ENCODE results near the gene ACSF2. TPM values are rescaled to one million over a fixed set of nuclear protein-coding genes. Genes with fewer than 3 reads are reported as not detected.

The ACSF2 gene
- total RNA-seq, 4 donors from 2014 or later = 97.3 to 193 (median 143) TPM

GRCh38 chr17:50462446-50462845 lies 36.4 kb downstream of the ACSF2 start:
- no peak overlapping the region for H3K4me3 ChIP-seq (replicated peaks in 1 of 3)
- H3K9me3 ChIP-seq = no peaks in the 10 kb centered on the region
- peaks cover 12 to 14% of the 10 kb centered on the region in 2 donors for H3K36me3 ChIP-seq
- 73 to 80% methylated on average over 5 to 9 of the region's 9 CpGs for WGBS, 2 donors
- H3K27me3 ChIP-seq = no peaks in the 10 kb centered on the region
- TF ChIP-seq, protein P1, sequence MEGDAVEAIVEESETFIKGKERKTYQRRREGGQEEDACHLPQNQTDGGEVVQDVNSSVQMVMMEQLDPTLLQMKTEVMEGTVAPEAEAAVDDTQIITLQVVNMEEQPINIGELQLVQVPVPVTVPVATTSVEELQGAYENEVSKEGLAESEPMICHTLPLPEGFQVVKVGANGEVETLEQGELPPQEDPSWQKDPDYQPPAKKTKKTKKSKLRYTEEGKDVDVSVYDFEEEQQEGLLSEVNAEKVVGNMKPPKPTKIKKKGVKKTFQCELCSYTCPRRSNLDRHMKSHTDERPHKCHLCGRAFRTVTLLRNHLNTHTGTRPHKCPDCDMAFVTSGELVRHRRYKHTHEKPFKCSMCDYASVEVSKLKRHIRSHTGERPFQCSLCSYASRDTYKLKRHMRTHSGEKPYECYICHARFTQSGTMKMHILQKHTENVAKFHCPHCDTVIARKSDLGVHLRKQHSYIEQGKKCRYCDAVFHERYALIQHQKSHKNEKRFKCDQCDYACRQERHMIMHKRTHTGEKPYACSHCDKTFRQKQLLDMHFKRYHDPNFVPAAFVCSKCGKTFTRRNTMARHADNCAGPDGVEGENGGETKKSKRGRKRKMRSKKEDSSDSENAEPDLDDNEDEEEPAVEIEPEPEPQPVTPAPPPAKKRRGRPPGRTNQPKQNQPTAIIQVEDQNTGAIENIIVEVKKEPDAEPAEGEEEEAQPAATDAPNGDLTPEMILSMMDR (IDR thresholded peaks at IDR 0.05) = no peak
- TF ChIP-seq POLR2A (IDR thresholded peaks at IDR 0.05) = no peak
- no peak overlapping the region for H3K27ac ChIP-seq
- peaks cover 0 to 10% of the 10 kb centered on the region in 2 donors for H3K4me1 ChIP-seq
- intact Hi-C loops (cut with DNase I) = no loop called here
- DNase-seq = no peak

GRCh38 chr17:50464121-50464520 lies 38.1 kb downstream of the ACSF2 start:
- intact Hi-C loops (cut with DNase I) = no loop called here
- Histone ChIP-seq H3K9me3 (no peaks in the 10 kb centered on the region), H3K27me3 (no peaks in the 10 kb centered on the region), H3K36me3 (peaks cover 12 to 14% of the 10 kb centered on the region in 2 donors), H3K27ac (no peak overlapping the region), H3K4me1 (peaks cover 0 to 12% of the 10 kb centered on the region in 2 donors), H3K4me3 (replicated peaks in 1 of 3) (no peak overlapping the region)
- WGBS, 2 donors = 96 to 100% methylated on average over 3 of the region's 3 CpGs
- TF ChIP-seq, protein P1 (IDR thresholded peaks at IDR 0.05) = no peak
- TF ChIP-seq POLR2A (IDR thresholded peaks at IDR 0.05) = no peak
- no peak for DNase-seq

DNA sequence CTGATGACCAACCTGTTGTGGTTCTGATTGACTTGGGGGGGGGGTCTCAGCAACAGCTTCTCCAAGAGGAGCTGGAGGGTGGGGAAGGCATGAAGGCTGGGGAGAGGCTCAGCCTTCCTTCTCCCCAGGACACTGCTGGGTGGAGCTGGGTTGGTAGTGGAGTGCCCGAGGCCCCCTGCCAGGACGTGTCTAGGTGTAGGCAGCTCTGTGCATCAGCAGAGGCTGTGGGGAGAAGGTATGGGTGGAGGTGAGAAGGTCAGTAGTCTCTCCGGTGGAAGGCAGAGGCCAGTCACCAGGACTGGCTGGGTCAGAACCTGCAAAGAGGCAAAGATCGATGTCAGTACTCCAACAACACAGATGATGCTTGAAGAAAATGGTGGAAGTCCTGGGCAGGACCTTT lies 38.7 kb downstream of the ACSF2 start:
- TF ChIP-seq, protein P1 (IDR thresholded peaks at IDR 0.05) = no peak
- TF ChIP-seq POLR2A (IDR thresholded peaks at IDR 0.05) = no peak
- no peaks in the 10 kb centered on the region for H3K27me3 ChIP-seq
- peaks cover 0 to 16% of the 10 kb centered on the region in 2 donors for H3K4me1 ChIP-seq
- intact Hi-C loops (cut with DNase I) = no loop called here
- DNase-seq = no peak
- peaks cover 12 to 14% of the 10 kb centered on the region in 2 donors for H3K36me3 ChIP-seq
- no peak overlapping the region for H3K4me3 ChIP-seq (replicated peaks in 1 of 3)
- no peaks in the 10 kb centered on the region for H3K9me3 ChIP-seq
- WGBS, 2 donors = 90 to 93% methylated on average over 4 of the region's 4 CpGs
- no peak overlapping the region for H3K27ac ChIP-seq

GRCh38 chr17:50465171-50465570 lies 39.2 kb downstream of the ACSF2 start:
- Histone ChIP-seq H3K4me1 (peaks cover 0 to 20% of the 10 kb centered on the region in 2 donors), H3K9me3 (no peaks in the 10 kb centered on the region), H3K36me3 (peaks cover 12 to 14% of the 10 kb centered on the region in 2 donors), H3K4me3 (replicated peaks in 1 of 3) (no peak overlapping the region), H3K27me3 (no peaks in the 10 kb centered on the region), H3K27ac (no peak overlapping the region)
- TF ChIP-seq, protein P1 (IDR thresholded peaks at IDR 0.05) = no peak
- TF ChIP-seq POLR2A (IDR thresholded peaks at IDR 0.05) = no peak
- 85 to 87% methylated on average over 2 to 6 of the region's 6 CpGs for WGBS, 2 donors
- intact Hi-C loops (cut with DNase I) = no loop called here
- peak; percentile 17 to 43 for DNase-seq

GRCh38 chr17:50465635-50466034 lies 39.6 kb downstream of the ACSF2 start:
- WGBS, 2 donors = 92 to 95% methylated on average over 9 of the region's 9 CpGs
- Histone ChIP-seq H3K4me3 (replicated peaks in 1 of 3) (no peak overlapping the region), H3K27me3 (no peaks in the 10 kb centered on the region), H3K4me1 (peaks cover 0 to 25% of the 10 kb centered on the region in 2 donors), H3K9me3 (no peaks in the 10 kb centered on the region), H3K36me3 (peaks cover 12 to 14% of the 10 kb centered on the region in 2 donors), H3K27ac (no peak overlapping the region)
- intact Hi-C loops (cut with DNase I) = no loop called here
- no peak for DNase-seq
- TF ChIP-seq, protein P1 (IDR thresholded peaks at IDR 0.05) = no peak
- no peak for TF ChIP-seq POLR2A (IDR thresholded peaks at IDR 0.05)

Data from thyroid gland (tissue), 4 donors.